ENCODE data around the gene TESMIN. TPM values are rescaled to one million over a fixed set of nuclear protein-coding genes. Genes with fewer than 3 reads are reported as not detected.

TESMIN gene
- total and polyA plus RNA-seq, 2 experiments from 2014 or later, result 1.1 TPM; not detected in 1

DNA sequence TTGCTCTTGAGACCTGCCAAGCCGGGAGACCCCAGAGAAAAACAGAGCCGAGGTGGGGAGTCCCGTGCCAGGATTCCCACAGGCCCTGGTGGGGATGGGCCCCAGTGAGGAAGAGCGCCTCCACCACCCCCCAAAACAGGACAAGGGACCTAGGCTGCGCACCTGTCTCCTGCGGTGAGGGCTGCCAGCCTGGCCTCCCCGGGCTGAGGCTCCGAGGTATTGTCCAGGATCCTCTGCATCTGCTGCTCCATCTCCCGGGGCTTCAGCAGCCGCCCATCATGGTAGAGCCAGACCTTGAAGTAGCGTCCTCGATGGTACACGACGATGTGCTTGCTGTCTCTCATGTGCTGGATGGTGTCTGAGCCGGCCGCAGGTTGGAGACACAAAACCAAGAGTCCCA lies 33.3 kb upstream of the TESMIN start:
- DNase-seq, result no peak
- Histone ChIP-seq H4K20me1 (ENCODE audit: insufficient read depth) (no peaks in the 10 kb centered on the region), H3K9ac (no peak overlapping the region), H3K27ac (no peak overlapping the region), H3F3A (ENCODE audit: insufficient read depth) (no peaks in the 10 kb centered on the region), H3K4me2 (ENCODE audit: unreplicated experiment) (no peak overlapping the region), H3K9me2 (ENCODE audit: insufficient read depth) (no peaks in the 10 kb centered on the region), H2AFZ (no peak overlapping the region), H3K4me1 (ENCODE audit: insufficient read depth) (no peaks in the 10 kb centered on the region), H3K79me2 (ENCODE audit: insufficient read depth) (no peaks in the 10 kb centered on the region), H3K36me3 (ENCODE audit: low read depth) (peaks cover 21% of the 10 kb centered on the region), H3K27me3 (replicated peaks; ENCODE audit: insufficient read depth) (no peaks in the 10 kb centered on the region), H3K4me3 (no peak overlapping the region), H3K9me3 (ENCODE audit: low read depth) (no peaks in the 10 kb centered on the region)
- 96 to 97% methylated on average over 16 of the region's 16 CpGs for WGBS, 2 experiments (ENCODE audit: low coverage in 1 of 2, low lambda C conversion rate in 2 of 2, missing lambda C conversion rate in 2 of 2)
- TF ChIP-seq EZH2 (IDR thresholded peaks at IDR 0.05; ENCODE audit: insufficient read depth, poor library complexity, severe bottlenecking), result no peak
- TF ChIP-seq EZH2phosphoT487 (IDR thresholded peaks at IDR 0.05; ENCODE audit: insufficient read depth, low read depth), result no peak
- in situ Hi-C loops (cut with MboI), result no loop called here

GRCh38 chr11:68783216-68783821 lies 32.0 kb upstream of the TESMIN start:
- Histone ChIP-seq H3K36me3 (ENCODE audit: low read depth) (peaks cover 14% of the 10 kb centered on the region; the same call in 1 of the 2 replicates), H3K4me1 (ENCODE audit: insufficient read depth) (no peaks in the 10 kb centered on the region), H3K4me3 (no peak overlapping the region), H2AFZ (no peak overlapping the region), H3K9ac (no peak overlapping the region), H4K20me1 (ENCODE audit: insufficient read depth) (no peaks in the 10 kb centered on the region), H3K79me2 (ENCODE audit: insufficient read depth) (no peaks in the 10 kb centered on the region), H3K9me3 (ENCODE audit: low read depth) (no peaks in the 10 kb centered on the region), H3K9me2 (ENCODE audit: insufficient read depth) (no peaks in the 10 kb centered on the region), H3K4me2 (ENCODE audit: unreplicated experiment) (no peak overlapping the region), H3K27me3 (replicated peaks; ENCODE audit: insufficient read depth) (no peaks in the 10 kb centered on the region), H3K27ac (no peak overlapping the region), H3F3A (ENCODE audit: insufficient read depth) (no peaks in the 10 kb centered on the region)
- DNase-seq, result no peak
- TF ChIP-seq EZH2phosphoT487 (IDR thresholded peaks at IDR 0.05; ENCODE audit: insufficient read depth, low read depth) (no peak), EZH2 (IDR thresholded peaks at IDR 0.05; ENCODE audit: insufficient read depth, poor library complexity, severe bottlenecking) (no peak)
- WGBS, 2 experiments (ENCODE audit: low coverage in 1 of 2, low lambda C conversion rate in 2 of 2, missing lambda C conversion rate in 2 of 2), result 87 to 93% methylated on average over 12 to 16 of the region's 16 CpGs
- in situ Hi-C loops (cut with MboI), result no loop called here

DNA sequence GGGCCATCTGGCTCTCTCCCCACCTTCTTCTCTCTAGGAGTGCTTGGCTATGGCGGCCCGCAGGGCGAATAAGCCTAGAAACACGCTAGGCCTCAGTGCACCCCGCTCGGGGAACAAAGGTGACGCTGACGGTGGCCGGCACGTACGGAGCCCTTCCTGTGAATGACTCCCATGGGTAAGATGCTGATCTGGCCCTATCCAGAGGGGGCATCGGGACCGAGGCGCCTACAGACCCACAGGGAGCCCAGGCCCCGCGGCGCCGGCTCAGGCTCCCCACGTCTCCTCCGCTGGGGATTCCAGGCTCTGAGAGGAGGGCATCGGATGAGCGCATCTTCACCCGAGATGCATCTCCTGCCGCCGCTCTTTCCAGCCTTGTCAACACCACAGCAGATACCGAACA lies 31.4 kb upstream of the TESMIN start:
- Histone ChIP-seq H3K4me3 (no peak overlapping the region), H3K36me3 (ENCODE audit: low read depth) (peaks cover 14% of the 10 kb centered on the region; the same call in 1 of the 2 replicates), H2AFZ (no peak overlapping the region), H3K9me2 (ENCODE audit: insufficient read depth) (no peaks in the 10 kb centered on the region), H4K20me1 (ENCODE audit: insufficient read depth) (no peaks in the 10 kb centered on the region), H3K9ac (no peak overlapping the region), H3K4me2 (ENCODE audit: unreplicated experiment) (no peak overlapping the region), H3K9me3 (ENCODE audit: low read depth) (no peaks in the 10 kb centered on the region), H3F3A (ENCODE audit: insufficient read depth) (no peaks in the 10 kb centered on the region), H3K79me2 (ENCODE audit: insufficient read depth) (no peaks in the 10 kb centered on the region), H3K27ac (no peak overlapping the region), H3K4me1 (ENCODE audit: insufficient read depth) (no peaks in the 10 kb centered on the region), H3K27me3 (replicated peaks; ENCODE audit: insufficient read depth) (no peaks in the 10 kb centered on the region)
- TF ChIP-seq EZH2phosphoT487 (IDR thresholded peaks at IDR 0.05; ENCODE audit: insufficient read depth, low read depth), result no peak
- TF ChIP-seq EZH2 (IDR thresholded peaks at IDR 0.05; ENCODE audit: insufficient read depth, poor library complexity, severe bottlenecking), result no peak
- 98 to 99% methylated on average over 16 to 26 of the region's 26 CpGs for WGBS, 2 experiments (ENCODE audit: low coverage in 1 of 2, low lambda C conversion rate in 2 of 2, missing lambda C conversion rate in 2 of 2)
- in situ Hi-C loops (cut with MboI), result no loop called here
- DNase-seq, result no peak

GRCh38 chr11:68780829-68781228 lies 29.5 kb upstream of the TESMIN start:
- Histone ChIP-seq H3F3A (ENCODE audit: insufficient read depth) (no peaks in the 10 kb centered on the region), H2AFZ (no peak overlapping the region), H3K27ac (no peak overlapping the region), H3K9me2 (ENCODE audit: insufficient read depth) (no peaks in the 10 kb centered on the region), H3K36me3 (ENCODE audit: low read depth) (peaks cover 19% of the 10 kb centered on the region; the same call in 1 of the 2 replicates), H3K4me1 (ENCODE audit: insufficient read depth) (no peaks in the 10 kb centered on the region), H3K4me2 (ENCODE audit: unreplicated experiment) (no peak overlapping the region), H3K4me3 (no peak overlapping the region), H3K27me3 (replicated peaks; ENCODE audit: insufficient read depth) (no peaks in the 10 kb centered on the region), H4K20me1 (ENCODE audit: insufficient read depth) (no peaks in the 10 kb centered on the region), H3K9me3 (ENCODE audit: low read depth) (no peaks in the 10 kb centered on the region), H3K79me2 (ENCODE audit: insufficient read depth) (no peaks in the 10 kb centered on the region), H3K9ac (no peak overlapping the region)
- in situ Hi-C loops (cut with MboI), result no loop called here
- WGBS, 2 experiments (ENCODE audit: low coverage in 1 of 2, low lambda C conversion rate in 2 of 2, missing lambda C conversion rate in 2 of 2), result 79% methylated on average over 4 of the region's 4 CpGs
- DNase-seq, result no peak
- TF ChIP-seq EZH2phosphoT487 (IDR thresholded peaks at IDR 0.05; ENCODE audit: insufficient read depth, low read depth) (no peak), EZH2 (IDR thresholded peaks at IDR 0.05; ENCODE audit: insufficient read depth, poor library complexity, severe bottlenecking) (no peak)

Measured in GM23248 (cell line).